ENCODE results near the gene PPFIBP2.

GRCh38 chr11:7490054-7490453, 23.7 kb upstream of the PPFIBP2 start:
- TF ChIP-seq, protein P1, sequence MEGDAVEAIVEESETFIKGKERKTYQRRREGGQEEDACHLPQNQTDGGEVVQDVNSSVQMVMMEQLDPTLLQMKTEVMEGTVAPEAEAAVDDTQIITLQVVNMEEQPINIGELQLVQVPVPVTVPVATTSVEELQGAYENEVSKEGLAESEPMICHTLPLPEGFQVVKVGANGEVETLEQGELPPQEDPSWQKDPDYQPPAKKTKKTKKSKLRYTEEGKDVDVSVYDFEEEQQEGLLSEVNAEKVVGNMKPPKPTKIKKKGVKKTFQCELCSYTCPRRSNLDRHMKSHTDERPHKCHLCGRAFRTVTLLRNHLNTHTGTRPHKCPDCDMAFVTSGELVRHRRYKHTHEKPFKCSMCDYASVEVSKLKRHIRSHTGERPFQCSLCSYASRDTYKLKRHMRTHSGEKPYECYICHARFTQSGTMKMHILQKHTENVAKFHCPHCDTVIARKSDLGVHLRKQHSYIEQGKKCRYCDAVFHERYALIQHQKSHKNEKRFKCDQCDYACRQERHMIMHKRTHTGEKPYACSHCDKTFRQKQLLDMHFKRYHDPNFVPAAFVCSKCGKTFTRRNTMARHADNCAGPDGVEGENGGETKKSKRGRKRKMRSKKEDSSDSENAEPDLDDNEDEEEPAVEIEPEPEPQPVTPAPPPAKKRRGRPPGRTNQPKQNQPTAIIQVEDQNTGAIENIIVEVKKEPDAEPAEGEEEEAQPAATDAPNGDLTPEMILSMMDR (conservative IDR thresholded peaks at IDR 0.05), result no peak
- TF ChIP-seq ZFX (IDR thresholded peaks at IDR 0.05), result no peak
